Activated naive CD4-positive, alpha-beta T cell (primary cell): Measurements from ENCODE around the gene TASOR.
"Not testable (repeated sequence)": the region's sequence is repeated elsewhere in the genome, so short reads cannot be mapped to it uniquely, and the experiment has no call there.

Source experiments
- DNase-seq, 4 experiments: peaks; one replicate each; lab custom pipeline; 2025; lab: John Stamatoyannopoulos, UW

The TASOR gene, protein sequence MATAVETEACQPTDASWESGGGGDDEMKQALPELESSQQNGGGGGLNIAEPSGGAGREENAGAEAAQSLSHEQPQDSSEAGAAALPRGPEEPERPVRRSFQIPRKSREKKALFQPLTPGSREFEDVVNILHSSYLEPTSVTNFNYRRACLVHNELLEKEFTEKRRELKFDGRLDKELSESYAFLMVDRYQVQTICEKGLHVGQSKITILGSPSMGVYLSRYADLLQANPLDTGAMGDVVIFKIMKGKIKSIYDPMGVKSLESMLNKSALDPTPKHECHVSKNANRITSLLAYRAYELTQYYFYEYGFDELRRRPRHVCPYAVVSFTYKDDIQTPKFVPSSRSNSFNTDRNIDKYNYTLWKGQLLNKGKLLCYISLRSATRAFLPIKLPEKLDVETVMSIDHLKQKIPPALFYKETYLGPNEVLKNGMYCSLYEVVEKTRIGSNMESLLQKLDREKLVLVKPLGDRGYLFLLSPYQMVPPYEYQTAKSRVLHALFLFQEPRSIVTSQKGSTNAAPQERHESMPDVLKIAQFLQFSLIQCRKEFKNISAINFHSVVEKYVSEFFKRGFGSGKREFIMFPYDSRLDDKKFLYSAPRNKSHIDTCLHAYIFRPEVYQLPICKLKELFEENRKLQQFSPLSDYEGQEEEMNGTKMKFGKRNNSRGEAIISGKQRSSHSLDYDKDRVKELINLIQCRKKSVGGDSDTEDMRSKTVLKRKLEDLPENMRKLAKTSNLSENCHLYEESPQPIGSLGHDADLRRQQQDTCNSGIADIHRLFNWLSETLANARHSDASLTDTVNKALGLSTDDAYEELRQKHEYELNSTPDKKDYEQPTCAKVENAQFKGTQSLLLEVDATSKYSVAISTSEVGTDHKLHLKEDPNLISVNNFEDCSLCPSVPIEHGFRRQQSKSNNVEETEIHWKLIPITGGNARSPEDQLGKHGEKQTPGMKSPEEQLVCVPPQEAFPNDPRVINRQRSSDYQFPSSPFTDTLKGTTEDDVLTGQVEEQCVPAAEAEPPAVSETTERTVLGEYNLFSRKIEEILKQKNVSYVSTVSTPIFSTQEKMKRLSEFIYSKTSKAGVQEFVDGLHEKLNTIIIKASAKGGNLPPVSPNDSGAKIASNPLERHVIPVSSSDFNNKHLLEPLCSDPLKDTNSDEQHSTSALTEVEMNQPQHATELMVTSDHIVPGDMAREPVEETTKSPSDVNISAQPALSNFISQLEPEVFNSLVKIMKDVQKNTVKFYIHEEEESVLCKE (N-terminal part only)

DNA sequence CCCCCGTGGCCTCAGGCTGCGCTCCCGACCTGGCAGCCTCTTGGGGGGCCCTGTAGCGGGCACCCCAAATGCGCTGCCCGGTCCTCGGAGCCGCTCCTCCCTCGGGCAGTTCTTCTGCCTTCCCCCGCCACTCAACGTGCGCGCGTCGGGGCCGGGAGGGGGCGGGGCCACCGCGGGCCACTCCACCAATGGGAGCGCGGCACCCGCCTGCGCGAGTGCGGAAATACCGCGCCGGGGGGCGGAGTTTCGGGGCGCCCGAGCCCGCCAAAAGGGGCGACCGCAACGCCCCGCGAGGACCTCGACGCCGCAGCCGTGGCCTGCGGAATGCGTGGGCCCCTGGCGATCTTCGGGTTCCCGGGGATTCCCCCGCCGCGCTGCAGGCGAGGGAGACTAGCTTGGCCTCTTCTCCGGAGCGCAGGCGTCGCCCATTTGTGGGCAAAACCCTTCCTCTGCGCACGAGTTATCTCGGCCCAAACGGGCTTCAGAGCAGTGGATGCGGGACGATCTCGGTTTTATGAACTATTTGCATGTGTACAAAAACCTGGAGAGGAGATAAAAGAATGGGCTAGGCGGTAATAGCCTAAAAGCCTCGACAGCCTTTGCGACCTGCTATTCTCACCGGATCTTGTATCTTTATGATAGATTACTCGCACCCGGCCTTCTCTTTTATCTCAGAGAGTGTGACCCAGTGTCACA is at the start of gene TASOR:
TSS of gene TASOR (minus strand) at position 144 of the 696 bp plus-strand sequence. CDS start 259 bp downstream, outside the sequence.
- peak; percentile 65 to 86 (median 76) for DNase-seq

DNA sequence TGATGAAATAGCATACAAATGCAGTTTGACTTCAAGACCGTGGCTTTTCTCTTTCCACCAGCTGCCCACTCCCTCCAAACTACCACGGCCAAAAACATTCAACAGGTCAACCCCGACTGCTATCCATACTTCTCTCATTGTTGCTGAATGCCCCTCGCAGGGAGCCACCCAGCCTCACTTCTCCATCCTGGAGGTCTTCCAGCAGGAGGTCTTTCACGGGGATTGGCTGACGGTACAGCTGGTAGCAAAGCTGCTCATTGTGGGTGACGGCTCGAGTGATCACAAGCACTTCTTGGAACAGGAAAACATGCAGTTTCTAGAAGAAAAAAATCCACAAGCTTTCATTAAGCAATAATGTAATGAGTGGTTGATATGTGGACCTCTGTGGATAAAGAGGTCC is 49.0 kb upstream of the TASOR start:
- DNase-seq, result no peak

DNA sequence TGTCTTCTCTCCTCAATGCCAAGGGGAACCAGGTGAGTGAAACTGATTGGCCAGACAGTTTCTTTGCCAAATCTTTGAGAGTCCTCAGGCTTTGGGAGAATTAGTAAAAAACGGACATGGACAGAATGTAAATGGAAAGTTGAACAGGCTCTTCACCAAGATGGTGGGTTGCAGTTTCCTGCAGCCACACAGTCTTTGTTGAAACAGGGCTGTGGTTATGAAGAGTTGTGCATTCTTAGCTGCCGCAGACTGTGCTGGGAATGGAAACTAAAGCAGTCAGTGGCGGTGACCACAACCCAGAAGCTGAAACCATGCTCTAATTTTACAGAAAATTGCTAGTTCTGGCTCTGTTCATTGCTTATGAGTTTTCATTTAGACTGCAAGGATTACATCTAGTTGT is 42.1 kb upstream of the TASOR start:
- DNase-seq, result peak in 1 of 4 experiments; percentile 7

DNA sequence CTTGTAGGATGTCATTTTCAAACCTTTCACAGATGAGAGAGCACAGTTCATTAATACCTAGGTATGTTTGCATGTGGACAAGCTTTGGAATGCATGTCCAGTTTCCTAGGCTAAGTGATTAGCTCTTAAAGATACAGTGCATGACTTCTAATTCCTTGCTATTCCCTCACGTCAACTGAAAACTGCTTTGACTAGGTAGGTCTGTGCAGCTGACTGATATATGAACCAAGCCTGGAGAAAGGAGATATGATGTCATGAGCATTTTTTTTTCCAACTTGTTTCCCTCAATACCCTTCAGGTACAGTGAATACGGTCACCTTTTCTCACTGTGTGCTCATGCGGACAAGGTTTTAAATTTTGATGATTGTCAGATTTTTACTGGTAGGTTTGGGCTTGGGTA is 41.6 kb upstream of the TASOR start:
- DNase-seq, result no peak

DNA sequence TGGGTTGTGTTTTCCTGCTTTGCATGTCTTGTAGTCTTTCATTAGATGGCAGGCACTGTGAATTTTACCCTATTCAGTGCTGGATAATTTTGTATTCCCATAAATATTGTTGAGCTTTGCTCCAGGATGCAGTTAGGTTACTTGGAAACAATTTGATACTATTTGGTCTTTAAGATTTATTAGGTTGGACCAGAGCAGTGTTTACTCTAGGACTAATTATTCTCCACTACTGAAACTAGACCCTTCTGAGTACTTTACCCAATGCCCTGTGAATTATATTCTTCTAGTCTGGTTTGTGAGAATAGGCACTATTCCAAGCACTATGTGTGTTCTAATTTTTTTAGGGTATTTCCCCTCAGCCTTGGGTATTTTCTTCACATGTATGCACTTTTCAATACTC is 37.8 kb upstream of the TASOR start:
- DNase-seq, result no peak

DNA sequence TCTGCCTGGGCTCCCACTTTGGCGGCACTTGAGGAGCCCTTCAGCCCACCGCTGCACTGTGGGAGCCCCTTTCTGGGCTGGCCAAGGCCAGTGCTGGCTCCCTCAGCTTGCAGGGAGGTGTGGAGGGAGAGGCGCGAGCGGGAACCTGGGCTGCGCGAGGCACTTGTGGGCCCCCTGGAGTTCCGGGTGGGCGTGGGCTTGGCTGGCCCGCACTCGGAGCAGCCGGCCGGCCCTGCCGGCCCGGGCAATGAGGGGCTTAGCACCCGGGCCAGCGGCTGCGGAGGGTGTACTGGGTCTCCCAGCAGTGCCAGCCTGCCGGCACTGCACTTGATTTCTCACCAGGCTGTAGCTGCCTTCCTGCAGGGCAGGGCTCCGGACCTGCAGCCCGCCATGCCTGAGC is 35.7 kb upstream of the TASOR start:
- DNase-seq, result not testable (repeated sequence)

DNA sequence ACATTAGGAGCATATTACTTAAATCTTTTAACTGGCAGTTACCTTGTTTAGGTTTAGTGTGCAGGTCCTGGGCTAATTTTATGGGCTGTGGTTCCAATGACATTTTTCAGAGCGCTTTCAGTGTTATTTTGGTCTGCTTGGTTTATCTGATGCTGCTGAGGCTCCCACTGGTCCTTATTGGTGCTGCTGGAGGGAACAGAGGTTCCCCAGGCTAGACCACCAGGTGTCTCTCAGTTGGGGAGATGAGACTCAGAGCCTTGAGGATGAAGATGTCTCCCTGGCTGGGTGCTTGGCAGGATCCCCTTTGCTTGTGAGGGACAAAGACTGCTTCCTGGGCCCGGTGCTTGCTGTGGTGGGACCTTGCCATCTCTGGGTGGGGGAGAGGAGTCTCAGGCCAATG is 28.3 kb upstream of the TASOR start:
- no peak for DNase-seq

DNA sequence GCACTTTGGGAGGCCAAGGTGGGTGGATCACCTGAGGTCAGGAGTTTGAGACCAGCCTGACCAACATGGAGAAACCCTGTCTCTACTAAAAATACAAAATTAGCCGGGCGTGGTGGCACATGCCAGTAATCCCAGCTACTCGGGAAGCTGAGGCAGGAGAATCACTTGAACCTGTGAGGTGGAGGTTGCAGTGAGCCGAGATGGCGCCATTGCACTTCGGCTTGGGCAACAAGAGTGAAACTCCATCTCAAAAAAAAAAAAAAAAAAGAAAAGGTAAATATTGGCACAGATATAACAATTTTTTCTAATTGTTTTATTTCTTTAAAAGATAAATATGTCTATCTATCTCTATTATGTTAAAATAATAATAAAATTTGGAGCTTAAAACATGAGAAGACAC is 24.3 kb upstream of the TASOR start:
- DNase-seq, result peak in 1 of 4 experiments; percentile 16

DNA sequence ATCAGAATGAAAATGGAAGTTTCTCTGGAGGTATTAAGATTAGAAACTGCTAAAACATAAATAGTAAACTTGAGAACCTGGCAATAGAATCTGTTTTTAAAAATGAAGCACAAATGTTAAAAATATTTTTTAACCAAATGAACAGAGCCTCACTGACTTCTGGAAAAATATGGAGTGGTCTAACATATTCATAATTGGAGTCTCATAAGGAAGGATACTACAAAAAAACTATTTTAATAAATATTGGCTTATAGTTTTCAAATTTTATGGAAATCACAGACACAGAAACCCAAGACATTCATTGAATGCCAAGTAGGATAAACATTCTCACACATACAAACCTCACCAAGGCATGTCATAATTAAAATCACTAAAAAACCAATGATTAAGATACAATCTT is 23.6 kb upstream of the TASOR start:
- no peak for DNase-seq

DNA sequence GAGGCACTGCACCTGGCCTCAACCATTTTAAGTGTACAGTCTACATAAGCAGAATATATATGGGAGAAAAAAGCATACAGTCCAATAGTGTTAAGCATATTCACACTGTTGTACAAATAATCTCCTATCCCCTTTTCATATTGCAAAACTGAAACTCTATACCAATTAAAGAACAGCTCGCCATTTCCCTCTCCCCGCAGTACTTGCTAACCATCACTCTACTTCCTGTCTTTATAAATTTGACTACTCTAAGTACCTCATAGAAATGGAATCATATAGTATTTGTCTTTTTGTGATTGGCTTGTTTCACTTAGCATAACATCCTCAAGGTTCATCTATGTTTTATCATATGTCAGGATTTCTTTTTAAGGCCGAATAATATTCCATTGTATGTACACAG is 21.6 kb upstream of the TASOR start:
- no peak for DNase-seq

DNA sequence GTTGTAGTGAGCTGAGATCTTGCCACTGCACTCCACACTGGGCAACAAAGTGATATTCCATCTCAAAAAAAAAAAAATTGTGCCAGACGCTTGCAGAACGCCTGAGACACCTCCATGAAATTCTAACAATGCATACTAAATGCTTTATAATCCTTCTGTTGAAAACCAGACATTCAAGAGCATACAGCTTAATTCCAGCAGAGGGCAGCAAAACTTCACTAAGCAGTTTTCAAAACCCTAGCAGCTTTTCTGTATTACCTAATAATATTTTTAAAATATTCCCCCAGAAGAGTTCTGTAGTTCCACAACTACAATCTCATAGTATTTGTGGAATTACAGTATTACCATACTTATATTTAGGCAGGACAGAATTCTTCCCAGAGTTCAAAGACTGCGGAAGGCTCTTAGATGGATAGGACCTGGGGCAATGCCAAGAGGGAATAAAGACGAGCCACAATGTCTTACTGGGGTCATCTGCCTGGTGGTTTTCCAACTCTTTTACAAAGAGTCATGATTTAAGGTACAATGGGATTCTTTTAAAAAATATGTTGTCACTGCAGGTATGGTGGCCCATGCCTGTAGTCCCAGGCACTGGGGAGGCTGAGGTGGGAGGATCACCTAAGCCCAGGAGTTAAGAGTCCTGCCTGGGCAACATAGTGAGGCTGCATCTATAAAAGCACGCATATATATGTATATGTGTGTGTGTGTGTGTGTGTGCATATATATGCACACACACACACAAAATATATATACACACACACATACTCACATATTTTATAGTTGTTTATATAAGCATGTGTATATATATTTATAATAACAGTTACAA is 19.6 kb upstream of the TASOR start:
- no peak for DNase-seq

DNA sequence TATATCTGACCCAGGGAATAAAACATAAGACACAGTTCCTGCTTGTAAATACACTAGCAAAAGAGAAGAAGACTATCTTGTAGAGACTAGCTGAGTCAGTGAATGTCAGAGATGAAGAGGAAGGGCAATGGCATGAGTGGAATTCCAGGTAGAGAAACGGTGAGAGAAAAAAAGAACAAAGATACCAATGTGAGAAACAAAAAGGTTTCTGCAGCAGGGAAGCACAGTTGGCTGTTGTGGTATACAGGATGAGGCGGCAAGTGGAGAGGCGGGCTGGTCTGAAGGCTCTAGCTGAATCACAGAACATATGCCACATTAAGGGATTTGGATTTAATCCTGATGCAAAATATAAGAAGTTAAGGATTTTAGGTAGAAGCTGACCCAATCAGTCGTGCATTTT is 17.1 kb upstream of the TASOR start:
- no peak for DNase-seq

DNA sequence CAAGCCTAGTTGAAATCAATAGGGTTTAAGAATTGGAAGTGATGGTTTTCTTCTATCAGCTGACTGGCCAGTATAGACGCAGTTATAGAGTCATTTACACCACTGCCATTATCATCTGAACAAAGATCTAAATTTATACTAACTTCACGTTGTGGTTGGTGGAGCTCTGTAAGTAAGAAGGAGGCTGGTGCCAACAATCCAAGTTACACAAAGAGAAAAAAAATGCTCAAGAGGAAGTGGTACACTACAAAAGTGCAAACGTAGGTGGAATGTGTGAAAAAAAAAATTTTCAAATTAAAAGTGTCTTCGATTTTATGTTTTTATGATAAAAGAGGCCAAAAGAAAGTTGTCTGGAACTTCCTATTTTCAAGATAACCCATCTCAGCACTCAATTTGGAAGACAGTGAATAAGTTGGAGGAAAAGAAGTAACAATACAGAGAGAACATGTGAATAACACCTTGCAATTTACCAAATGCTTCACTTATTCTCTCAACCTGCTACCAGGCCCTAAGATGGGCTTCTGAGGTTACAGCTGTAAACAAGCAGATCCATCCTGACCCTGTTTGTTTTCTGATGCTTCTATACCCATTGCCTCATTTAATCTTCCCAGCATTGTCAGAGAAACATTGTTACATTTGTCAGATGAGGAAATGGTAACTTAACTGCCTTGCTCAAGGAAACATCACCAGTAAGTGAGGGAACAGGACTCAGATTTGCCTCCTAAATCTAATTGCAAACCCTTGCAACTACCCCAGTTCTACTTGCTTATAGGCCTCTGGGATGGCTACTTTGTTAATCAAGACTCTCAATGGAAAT is 12.0 kb upstream of the TASOR start:
- DNase-seq, result no peak

DNA sequence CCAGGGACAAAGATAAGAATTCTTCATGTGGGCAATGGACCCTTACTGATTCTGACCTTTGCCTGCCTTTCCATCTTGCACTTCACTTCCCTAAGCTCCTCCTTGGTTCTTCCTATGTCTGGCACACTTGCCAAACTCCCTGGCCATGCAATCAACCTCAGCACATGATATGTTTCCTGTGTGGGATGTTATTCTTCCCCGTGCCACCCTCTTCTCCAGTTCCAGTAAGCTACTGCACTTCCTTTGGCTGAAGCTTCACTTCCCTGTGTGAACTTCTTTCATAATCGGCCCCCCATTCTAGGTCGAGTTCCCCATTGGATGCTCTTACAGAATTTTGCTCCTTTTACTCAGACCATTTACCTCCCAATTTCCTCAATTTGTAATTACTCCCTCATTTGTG is 10.7 kb upstream of the TASOR start:
- no peak for DNase-seq

DNA sequence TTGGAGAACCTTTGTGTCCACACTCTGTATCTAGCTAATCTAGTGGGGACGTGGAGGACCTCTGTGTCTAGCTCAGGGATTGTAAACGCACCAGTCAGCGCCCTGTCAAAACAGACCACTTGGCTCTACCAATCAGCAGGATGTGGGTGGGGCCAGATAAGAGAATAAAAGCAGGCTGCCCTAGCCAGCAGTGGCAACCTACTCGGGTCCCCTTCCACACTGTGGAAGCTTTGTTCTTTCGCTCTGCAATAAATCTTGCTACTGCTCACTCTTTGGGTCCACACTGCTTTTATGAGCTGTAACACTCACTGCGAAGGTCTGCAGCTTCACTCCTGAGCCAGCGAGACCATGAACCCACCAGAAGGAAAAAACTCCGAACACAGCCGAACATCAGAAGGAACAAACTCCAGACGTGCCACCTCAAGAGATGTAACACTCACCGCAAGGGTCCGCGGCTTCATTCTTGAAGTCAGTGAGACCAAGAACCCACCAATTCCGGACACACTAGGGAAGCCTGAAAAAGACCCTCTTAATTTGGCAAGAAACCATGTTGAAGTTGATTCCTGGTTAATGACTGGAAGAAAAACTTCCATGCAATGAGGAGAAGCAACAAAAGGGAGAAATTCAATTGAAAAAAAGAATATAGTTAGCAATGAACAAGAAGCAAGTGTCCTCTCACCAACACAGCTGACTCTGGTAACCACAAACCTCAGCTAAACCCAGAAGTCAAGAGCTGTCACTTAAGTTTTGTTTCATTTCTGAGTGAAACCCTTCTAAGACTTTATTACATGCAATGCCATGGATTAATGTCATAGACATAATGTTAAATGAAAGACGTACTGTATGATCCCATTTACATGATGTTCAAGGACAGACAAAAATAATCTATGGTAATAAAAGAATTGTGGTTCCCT is 9.7 kb upstream of the TASOR start:
- not testable (repeated sequence) for DNase-seq

DNA sequence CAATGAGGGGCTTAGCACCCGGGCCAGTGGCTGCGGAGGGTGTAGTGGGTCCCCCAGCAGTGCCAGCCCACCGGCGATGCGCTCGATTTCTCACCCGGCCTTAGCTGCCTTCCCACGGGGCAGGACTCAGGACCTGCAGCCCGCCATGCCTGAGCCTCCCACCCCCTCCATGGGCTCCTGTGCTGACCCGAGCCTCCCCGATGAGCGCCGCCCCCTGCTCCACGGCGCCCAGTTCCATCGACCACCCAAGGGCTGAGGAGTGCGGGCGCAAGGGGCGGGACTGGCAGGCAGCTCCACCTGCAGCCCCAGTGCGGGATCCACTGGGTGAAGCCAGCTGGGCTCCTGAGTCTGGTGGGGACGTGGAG is 8.9 kb upstream of the TASOR start:
- DNase-seq, result not testable (repeated sequence)

DNA sequence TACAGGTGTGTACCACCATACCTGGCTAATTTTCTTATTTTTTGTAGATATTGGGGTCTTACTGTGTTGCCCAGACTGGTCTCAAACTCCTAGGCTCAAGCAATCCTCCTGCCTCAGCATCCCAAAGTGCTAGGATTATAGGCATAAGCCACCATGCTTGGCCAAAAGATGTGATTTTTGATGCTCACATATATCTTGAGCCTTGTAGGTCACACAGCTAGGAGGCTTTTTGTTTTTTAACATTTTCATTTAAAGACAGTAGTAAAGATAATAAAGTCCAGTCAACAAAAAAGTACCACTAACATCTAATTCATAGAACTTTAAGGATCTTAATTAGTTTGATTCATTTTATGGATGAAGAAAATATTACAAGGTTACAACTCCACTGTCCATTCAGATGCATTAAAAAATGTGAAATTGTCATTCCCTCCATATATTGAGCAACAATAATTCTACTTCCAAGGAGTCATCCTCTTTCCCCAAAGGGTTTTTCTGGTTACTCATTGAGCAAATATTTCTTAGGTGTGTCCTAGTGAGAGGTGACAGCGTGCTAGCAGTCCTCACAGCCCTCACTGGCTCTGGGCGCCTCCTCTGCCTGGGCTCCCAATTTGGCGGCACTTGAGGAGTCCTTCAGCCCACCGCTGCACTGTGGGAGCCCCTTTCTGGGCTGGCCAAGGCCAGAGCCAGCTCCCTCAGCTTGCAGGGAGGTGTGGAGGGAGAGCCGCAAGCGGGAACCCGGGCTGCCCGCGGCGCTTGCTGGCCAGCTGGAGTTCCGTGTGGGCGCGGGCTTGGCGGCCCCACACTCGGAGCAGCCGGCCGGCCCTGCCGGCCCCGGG is 8.3 kb upstream of the TASOR start:
- DNase-seq, result no peak

DNA sequence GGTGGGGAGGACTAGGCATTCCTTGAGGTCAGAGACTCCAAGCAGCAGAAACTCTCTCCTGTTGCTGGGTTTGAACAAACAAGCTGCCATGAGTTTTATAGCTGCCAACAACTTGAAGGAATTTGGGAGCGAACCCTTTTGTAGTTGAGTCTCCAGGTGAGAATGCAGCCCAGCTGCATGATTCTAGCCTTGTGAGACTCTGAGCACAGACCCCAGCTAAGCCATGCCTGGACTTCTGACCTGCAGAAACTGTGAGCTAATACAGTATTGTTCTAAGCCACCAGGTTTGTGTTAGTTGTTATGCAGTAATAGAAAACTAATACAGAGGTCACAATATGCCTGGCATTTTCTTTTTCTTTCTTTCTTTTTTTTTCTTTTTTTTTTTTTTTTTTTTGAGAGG is 6.2 kb upstream of the TASOR start:
- no peak for DNase-seq
